Thyroid gland (tissue), 4 donors: ENCODE measurements around the gene ELMO1.

ENCODE experiments used
- POLR2A ChIP-seq, 2 donors: fragments of 450-650 bp; IDR thresholded peaks; one replicate each; pipeline ENCODE4 v1.6.1; 2017; ENCODE audit warnings: antibody characterized with exemption in 2 of 2, mild to moderate bottlenecking in 2 of 2, moderate library complexity in 1 of 2
- TF ChIP-seq, protein P1 (sequence below), 6 experiments: fragments of 200-600 bp in 3 of 6; fragments of 450-650 bp in 3 of 6; sonication (generic) in 3 of 6; IDR thresholded peaks; one replicate each; pipeline ENCODE4 v1.5.1; 2016 to 2019; ENCODE audit warnings: antibody characterized with exemption in 6 of 6, mild to moderate bottlenecking in 2 of 6, inconsistent platforms in 1 of 6, moderate library complexity in 1 of 6

- TF ChIP-seq, protein P1, sequence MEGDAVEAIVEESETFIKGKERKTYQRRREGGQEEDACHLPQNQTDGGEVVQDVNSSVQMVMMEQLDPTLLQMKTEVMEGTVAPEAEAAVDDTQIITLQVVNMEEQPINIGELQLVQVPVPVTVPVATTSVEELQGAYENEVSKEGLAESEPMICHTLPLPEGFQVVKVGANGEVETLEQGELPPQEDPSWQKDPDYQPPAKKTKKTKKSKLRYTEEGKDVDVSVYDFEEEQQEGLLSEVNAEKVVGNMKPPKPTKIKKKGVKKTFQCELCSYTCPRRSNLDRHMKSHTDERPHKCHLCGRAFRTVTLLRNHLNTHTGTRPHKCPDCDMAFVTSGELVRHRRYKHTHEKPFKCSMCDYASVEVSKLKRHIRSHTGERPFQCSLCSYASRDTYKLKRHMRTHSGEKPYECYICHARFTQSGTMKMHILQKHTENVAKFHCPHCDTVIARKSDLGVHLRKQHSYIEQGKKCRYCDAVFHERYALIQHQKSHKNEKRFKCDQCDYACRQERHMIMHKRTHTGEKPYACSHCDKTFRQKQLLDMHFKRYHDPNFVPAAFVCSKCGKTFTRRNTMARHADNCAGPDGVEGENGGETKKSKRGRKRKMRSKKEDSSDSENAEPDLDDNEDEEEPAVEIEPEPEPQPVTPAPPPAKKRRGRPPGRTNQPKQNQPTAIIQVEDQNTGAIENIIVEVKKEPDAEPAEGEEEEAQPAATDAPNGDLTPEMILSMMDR (IDR thresholded peaks at IDR 0.05) = no peak
- TF ChIP-seq POLR2A (IDR thresholded peaks at IDR 0.05) = no peak
Observed at GRCh38 chr7:37231613-37232012, 217.1 kb downstream of the ELMO1 start.
